ENCODE measurements around the gene MARCHF3.
"Not testable (repeated sequence)": the region's sequence is repeated elsewhere in the genome, so short reads cannot be mapped to it uniquely, and the experiment has no call there.

The MARCHF3 gene

GRCh38 chr5:127011153-127011552 lies 19.2 kb downstream of the MARCHF3 start:
- peak; percentile 82 for DNase-seq

DNA sequence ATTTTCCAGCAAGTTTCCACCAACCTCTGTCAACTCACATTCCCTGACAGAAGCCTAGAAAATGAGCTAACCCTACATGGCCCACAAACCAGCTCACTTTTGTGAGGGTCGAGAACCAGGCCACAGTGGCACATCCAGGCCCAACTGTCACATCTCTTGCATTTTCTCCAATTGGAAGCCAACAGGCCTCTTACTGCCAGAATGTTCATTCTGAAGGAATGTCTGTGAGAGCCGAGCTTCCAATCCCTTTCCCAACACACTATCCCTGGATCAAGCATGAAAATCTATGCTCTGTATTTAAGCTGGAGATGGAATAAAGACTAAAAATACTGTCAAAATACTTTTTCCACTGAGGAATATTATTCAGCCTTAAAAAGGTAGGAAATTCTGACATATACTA lies 20.0 kb downstream of the MARCHF3 start:
- DNase-seq: no peak

GRCh38 chr5:127009784-127010183 lies 20.6 kb downstream of the MARCHF3 start:
- DNase-seq: no peak

DNA sequence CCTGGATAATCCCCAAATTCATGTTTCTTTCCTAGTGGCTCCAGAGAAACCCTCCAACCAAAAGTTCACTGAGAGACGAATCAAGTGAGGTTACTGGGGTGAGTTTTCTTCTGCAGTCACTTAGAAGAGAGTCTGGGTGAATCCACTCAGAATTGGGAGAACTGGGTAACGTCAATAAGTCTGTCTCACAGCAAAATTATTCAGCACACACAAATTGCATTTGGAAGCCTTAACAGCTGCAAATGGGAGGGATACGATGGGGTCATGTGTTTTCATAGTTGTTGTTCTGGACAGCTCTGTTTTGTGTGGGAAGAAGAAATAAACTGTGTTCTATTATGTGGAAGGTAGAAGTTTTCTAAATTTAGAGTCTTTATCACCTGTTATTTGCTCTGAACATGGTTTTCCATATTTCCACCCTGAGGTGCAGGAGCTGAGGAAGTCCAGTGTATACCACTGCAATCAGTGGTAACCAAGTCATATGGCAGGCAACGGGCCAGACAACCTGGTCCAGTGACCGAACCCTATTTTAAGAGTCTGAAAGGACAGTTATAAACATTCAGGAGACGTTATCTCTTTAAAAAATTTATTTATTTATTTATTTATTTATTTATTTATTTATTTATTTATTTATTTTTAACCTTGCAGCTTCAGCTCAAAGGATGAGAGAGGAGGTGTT lies 21.9 kb downstream of the MARCHF3 start:
- DNase-seq: no peak

DNA sequence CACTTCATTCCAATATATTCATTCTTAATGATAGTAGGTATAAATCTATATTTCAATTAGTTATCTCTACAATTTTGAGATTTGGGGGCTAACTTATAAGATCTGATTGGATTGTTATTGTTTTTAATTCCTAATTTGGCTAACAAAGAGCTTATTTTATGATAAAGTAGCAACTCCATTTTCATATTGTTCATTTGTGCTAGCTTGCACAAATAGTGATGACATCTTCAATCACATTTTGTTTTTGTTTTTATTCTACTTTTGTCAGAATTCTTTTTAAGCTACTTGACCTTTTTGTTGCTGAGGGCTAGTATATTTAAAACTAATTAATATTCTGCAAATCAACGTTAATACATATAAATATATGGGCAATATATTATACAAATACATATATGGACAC lies 22.8 kb downstream of the MARCHF3 start:
- no peak for DNase-seq

DNA sequence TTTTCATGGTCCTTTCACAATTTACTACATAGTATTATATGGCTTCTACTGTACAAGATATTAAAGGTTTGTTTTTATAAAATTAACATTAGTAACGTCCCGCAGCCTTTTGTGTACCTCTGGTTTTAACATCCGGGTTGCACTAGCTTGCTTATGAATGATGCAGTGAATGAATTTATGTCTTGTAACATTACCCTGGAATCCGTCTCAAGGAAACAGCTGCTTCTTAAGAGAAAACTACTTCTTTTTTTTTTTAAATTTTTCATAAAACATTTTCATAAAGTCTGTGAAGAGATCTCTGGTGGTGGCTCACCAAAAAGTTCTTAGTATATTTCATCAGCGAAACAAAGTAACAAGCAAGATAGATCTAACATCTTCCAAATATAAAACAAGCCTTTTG lies 23.6 kb downstream of the MARCHF3 start:
- DNase-seq: no peak

DNA sequence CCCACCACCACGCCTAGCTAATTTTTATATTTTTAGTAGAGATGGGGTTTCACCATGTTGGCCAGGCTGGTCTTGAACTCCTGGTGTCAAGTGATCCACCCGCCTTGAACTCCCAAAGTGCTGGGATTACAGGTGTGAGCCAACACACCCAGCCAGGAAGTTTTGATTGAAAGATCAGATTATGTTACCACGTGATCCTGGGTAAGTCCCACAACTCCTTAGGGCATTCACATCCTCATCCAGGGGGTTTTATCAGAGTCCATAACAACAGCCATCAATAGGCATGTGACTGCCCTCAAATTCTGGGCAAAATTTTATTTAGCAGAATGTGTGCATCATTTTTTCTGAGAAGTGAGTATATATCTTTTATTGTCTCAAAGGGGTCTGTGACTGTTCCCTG lies 25.1 kb downstream of the MARCHF3 start:
- not testable (repeated sequence) for DNase-seq

DNA sequence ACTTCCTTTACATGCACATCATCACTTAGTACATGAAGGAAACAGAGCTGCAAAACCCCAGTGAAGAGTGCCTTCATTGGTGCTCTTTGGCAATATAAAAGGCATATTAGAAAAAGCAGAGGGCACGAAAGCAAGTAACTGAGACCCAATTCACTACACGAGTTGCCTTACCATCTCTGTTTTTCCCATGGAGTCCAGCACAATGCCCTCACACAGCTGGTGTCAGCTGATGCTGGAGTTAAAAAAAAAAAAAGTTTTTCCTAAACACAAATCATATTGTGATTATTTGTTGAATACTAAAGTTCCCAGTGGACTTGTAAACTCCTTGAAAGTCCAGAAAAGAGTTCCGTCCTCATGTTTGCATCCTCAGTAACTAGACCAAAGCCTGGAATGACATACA lies 25.6 kb downstream of the MARCHF3 start:
- DNase-seq: no peak

DNA sequence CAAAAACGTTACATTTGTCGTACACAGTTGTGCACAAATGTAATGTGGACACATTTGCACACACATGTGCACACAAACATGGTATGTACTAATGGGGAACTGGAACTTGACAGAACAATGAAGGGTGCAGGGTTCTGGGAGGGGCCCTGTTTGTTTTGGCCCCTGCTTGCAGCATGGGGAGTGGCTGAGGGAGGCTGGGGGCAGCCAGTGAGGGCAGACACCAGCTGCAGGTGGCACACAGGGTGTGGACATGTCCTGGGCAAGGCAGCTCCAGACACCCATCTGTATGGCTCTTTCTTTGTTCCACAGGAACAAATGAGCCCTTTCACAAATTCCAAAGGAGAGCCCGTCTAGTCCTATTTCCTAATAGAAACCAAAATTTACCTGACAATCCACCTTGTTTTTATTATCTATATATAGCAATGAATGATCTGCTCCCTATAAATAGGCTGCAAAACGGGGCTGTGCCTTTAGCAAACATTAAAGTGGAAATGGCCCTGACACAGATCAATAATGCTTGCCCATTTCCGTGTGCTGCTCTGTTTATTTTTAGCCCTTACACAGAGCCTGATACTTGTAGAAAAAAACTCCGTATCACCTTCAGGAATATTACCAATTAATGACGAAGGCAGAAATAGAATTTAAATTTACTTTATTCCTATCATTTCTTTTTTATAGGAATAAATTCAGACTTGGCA lies 26.4 kb downstream of the MARCHF3 start:
- no peak for DNase-seq

DNA sequence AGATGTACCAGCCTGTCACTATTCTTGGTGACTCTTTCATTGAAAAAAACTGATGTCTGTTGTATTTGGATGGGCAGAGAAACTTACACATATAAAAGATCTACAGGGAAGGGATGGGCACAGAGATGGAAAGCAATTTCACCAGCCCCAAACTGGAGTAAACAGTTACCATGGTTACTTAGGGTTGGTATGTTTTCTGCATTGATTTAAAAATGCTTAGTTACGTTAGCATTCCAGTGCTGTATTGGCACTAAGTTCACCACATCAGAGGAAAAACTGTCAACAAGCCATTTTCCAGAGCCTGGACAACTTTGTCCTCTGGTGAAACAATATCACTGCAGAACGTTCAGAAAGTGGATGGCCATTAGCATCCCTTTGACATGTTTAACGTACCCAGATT lies 28.0 kb downstream of the MARCHF3 start:
- DNase-seq: no peak

DNA sequence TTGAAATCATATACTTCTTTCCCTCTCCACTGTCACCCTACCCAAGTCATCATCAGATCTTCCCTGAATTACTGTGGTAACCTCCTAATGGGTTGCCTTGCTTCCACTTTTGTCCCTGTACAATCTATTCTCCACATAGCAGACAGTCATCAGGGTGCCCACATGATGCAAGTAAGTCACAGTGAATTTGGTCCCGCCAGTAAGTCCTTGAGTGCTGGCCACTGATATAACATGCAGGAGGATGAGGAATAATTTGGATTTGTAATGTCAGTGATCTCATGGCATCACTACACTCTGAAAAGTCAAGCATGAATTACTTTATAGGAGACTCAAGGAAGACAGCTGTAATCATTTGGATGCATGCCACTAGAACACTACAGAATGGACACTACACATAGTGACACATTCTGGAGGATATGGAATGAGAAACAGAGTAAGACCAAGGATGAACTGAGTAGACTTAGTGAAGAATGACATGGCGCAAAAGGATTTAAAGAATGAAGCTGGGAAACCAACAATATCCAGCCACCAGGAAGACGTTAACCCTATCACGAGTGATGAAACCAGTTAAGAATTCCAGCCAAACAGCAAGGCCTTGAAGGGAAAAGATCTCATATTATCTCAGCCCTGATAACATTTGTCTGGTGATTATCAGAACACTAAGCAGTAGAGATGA lies 28.6 kb downstream of the MARCHF3 start:
- DNase-seq: no peak

DNA sequence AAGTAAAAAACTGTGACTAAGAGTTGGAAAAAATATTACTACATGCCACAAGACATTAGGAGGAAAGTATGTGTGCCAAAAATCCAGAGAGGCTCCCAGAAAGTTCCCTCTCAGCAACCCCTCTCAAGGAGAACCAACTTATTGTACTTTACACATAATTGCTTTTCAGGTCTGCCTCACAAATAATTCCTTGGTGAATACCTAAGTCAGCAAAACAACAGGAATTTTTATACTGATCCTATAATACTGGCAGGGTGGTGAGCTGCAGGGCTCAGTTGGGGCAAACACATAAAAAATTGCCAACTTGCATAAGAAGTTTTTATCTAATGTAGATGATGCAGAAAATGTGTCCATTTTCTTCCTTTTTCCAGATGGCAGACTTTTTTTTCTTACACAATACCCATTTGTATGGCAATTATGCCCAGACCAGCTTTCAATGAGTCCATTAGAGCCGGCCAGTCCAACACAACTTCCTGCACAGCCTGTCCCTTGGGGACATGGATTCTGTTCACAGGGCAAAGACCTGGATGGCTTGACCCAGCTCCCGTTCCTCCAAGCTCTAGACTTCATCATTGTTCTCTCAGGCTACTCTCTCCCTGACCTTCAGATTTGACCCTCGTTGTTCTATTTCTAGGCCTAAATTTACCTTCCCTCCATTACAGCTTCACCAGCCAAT lies 31.3 kb downstream of the MARCHF3 start:
- peak; percentile 50 for DNase-seq

DNA sequence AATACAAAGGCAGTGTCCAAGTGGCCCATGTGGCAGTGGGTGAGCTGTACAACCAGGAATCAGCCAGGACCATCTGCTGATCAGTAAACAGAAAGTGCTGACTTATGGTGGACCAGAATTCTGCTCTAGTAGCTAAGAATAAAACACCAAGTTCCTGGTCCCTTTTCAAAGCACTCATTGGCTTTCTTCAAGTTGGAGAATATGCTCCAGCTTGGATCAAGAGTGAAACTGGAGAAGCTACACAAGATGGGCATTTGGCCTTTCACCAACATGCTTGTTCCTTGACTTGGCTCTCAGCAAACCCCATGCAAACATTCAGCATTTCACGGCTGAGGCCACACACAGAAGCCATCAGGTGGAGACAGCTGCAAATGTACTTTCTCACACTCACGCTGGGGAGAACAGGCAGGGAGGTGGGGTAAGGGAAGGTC lies 32.1 kb downstream of the MARCHF3 start:
- peak; percentile 88 for DNase-seq

DNA sequence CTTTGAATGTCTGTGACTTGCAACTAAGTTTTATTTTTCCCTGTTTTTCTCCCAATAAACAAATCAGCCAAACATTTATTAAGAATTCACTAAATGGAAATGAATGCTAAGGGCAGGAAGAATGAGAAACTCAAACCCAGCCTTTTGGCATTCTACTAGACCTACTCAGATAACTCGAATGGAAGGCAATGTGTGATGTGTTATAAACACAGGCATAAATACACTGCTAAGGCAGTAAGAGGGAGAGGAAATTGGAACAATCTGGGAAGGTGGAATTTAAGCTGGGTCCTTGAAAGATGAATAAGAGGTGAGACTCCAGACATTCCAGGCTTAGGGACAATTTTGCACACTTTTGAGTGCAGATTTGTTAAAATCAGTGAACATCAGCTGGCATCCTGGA lies 34.7 kb downstream of the MARCHF3 start:
- DNase-seq: no peak

- no peak for DNase-seq
Observed at GRCh38 chr5:126995039-126995438, 35.3 kb downstream of the MARCHF3 start.

- DNase-seq: no peak
Observed at GRCh38 chr5:126994485-126994884, 35.9 kb downstream of the MARCHF3 start.

- DNase-seq: no peak
Observed at GRCh38 chr5:126988021-126988569, 42.3 kb downstream of the MARCHF3 start.

GRCh38 chr5:126987271-126987899 lies 43.0 kb downstream of the MARCHF3 start:
- DNase-seq: no peak

- DNase-seq: no peak
Observed at GRCh38 chr5:126984632-126985031, 45.7 kb downstream of the MARCHF3 start.

GRCh38 chr5:126983874-126984266 lies 46.5 kb downstream of the MARCHF3 start:
- no peak for DNase-seq

- no peak for DNase-seq
Observed at GRCh38 chr5:126982926-126983873, 47.2 kb downstream of the MARCHF3 start.

- DNase-seq: no peak
Observed at GRCh38 chr5:126982202-126982601, 48.2 kb downstream of the MARCHF3 start.

All from NCI-H446 treated with DMSO at 0.1 percent for 48 hours (cell line).